ENCODE results near the gene SPACA6. TPM values are rescaled to one million over a fixed set of nuclear protein-coding genes. Genes with fewer than 3 reads are reported as not detected.

Gene SPACA6
- total and polyA plus RNA-seq, 4 donors, result 0.92 to 2.5 (median 1.3) TPM

GRCh38 chr19:51742789-51743188, 49.7 kb downstream of the SPACA6 start:
- no peaks in the 10 kb centered on the region for H3K4me1 ChIP-seq (ENCODE audit: control insufficient read depth in 4 of 4, insufficient read depth in 4 of 4, low read length in 3 of 4)
- H3K27ac ChIP-seq (ENCODE audit: low read depth in 1 of 2, low read length in 2 of 2), result no peak overlapping the region
- no peak for DNase-seq (ENCODE audit: low spot score)
- H3K4me3 ChIP-seq (ENCODE audit: low read depth in 1 of 3, low read length in 3 of 3), result no peak overlapping the region
- no peak for TF ChIP-seq RAD21 (IDR thresholded peaks at IDR 0.05)
- no peak for TF ChIP-seq SP1 (IDR thresholded peaks at IDR 0.05)
- H3K27me3 ChIP-seq (ENCODE audit: control insufficient read depth in 4 of 4, insufficient read depth in 4 of 4, low read length in 3 of 4), result no peaks in the 10 kb centered on the region
- H3K36me3 ChIP-seq (ENCODE audit: control insufficient read depth in 4 of 4, insufficient read depth in 3 of 4, low read depth in 1 of 4, low read length in 3 of 4), result no peaks in the 10 kb centered on the region
- no peak overlapping the region for H3K9ac ChIP-seq (ENCODE audit: low read depth in 1 of 2, low read length in 2 of 2)
- peaks cover 0 to 10% (median 4%) of the 10 kb centered on the region in 4 donors for H3K9me3 ChIP-seq (ENCODE audit: control insufficient read depth in 4 of 4, low read length in 3 of 4)
- WGBS, result 63% methylated on average over 6 of the region's 6 CpGs

GRCh38 chr19:51743405-51743804, 50.3 kb downstream of the SPACA6 start:
- Histone ChIP-seq H3K27ac (ENCODE audit: low read depth in 1 of 2, low read length in 2 of 2) (no peak overlapping the region), H3K27me3 (ENCODE audit: control insufficient read depth in 4 of 4, insufficient read depth in 4 of 4, low read length in 3 of 4) (no peaks in the 10 kb centered on the region), H3K4me1 (ENCODE audit: control insufficient read depth in 4 of 4, insufficient read depth in 4 of 4, low read length in 3 of 4) (no peaks in the 10 kb centered on the region), H3K4me3 (ENCODE audit: low read depth in 1 of 3, low read length in 3 of 3) (no peak overlapping the region), H3K36me3 (ENCODE audit: control insufficient read depth in 4 of 4, insufficient read depth in 3 of 4, low read depth in 1 of 4, low read length in 3 of 4) (no peaks in the 10 kb centered on the region), H3K9ac (ENCODE audit: low read depth in 1 of 2, low read length in 2 of 2) (no peak overlapping the region), H3K9me3 (ENCODE audit: control insufficient read depth in 4 of 4, low read length in 3 of 4) (peaks cover 0 to 10% (median 5%) of the 10 kb centered on the region in 4 donors)
- TF ChIP-seq, protein P1, sequence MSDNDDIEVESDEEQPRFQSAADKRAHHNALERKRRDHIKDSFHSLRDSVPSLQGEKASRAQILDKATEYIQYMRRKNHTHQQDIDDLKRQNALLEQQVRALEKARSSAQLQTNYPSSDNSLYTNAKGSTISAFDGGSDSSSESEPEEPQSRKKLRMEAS (IDR thresholded peaks at IDR 0.05), result no peak
- TF ChIP-seq RAD21 (IDR thresholded peaks at IDR 0.05), result no peak
- 71% methylated on average over 3 of the region's 3 CpGs for WGBS
- DNase-seq (ENCODE audit: low spot score), result no peak

DNA sequence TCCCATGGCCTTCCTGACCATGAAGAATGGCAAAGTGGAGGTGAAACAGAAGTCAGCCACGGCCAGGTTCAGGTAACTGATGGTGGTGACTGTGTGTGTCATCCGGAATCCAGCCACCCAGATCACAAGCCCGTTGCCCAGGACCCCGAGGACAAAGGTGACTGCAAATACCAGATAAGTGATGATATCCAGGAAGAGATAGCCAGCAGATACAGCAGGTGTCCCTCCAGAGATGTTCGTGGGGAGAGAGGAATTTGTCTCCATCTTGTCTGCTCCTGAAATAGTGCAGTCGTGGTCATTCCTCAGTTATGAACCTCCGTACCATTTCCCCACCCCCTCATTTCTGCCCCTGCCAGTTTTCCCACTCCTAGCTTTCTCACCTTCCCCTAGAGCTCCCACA, 53.6 kb downstream of the SPACA6 start:
- H3K36me3 ChIP-seq (ENCODE audit: control insufficient read depth in 4 of 4, insufficient read depth in 3 of 4, low read depth in 1 of 4, low read length in 3 of 4), result no peaks in the 10 kb centered on the region
- no peak for DNase-seq (ENCODE audit: low spot score)
- H3K9me3 ChIP-seq (ENCODE audit: control insufficient read depth in 4 of 4, low read length in 3 of 4), result peaks cover 0 to 10% (median 5%) of the 10 kb centered on the region in 4 donors
- H3K4me3 ChIP-seq (ENCODE audit: low read depth in 1 of 3, low read length in 3 of 3), result no peak overlapping the region
- no peak overlapping the region for H3K9ac ChIP-seq (ENCODE audit: low read depth in 1 of 2, low read length in 2 of 2)
- no peaks in the 10 kb centered on the region for H3K27me3 ChIP-seq (ENCODE audit: control insufficient read depth in 4 of 4, insufficient read depth in 4 of 4, low read length in 3 of 4)
- H3K27ac ChIP-seq (ENCODE audit: low read depth in 1 of 2, low read length in 2 of 2), result no peak overlapping the region
- TF ChIP-seq, protein P1 (IDR thresholded peaks at IDR 0.05), result no peak
- no peak for TF ChIP-seq EGR1 (IDR thresholded peaks at IDR 0.05; ENCODE audit: low read depth in 2 of 2)
- no peak for TF ChIP-seq HNF4G (IDR thresholded peaks at IDR 0.05)
- TF ChIP-seq, protein P2, sequence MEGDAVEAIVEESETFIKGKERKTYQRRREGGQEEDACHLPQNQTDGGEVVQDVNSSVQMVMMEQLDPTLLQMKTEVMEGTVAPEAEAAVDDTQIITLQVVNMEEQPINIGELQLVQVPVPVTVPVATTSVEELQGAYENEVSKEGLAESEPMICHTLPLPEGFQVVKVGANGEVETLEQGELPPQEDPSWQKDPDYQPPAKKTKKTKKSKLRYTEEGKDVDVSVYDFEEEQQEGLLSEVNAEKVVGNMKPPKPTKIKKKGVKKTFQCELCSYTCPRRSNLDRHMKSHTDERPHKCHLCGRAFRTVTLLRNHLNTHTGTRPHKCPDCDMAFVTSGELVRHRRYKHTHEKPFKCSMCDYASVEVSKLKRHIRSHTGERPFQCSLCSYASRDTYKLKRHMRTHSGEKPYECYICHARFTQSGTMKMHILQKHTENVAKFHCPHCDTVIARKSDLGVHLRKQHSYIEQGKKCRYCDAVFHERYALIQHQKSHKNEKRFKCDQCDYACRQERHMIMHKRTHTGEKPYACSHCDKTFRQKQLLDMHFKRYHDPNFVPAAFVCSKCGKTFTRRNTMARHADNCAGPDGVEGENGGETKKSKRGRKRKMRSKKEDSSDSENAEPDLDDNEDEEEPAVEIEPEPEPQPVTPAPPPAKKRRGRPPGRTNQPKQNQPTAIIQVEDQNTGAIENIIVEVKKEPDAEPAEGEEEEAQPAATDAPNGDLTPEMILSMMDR (IDR thresholded peaks at IDR 0.05; ENCODE audit: low read depth, low read length, missing input control), result no peak
- TF ChIP-seq TAF1 (conservative IDR thresholded peaks at IDR 0.05), result no peak
- TF ChIP-seq JUND (IDR thresholded peaks at IDR 0.05), result no peak
- TF ChIP-seq FOXA1 (IDR thresholded peaks at IDR 0.05), result no peak
- no peak for TF ChIP-seq HNF4A (conservative IDR thresholded peaks at IDR 0.05)
- no peak for TF ChIP-seq YY1 (IDR thresholded peaks at IDR 0.05)
- TF ChIP-seq, protein P3, sequence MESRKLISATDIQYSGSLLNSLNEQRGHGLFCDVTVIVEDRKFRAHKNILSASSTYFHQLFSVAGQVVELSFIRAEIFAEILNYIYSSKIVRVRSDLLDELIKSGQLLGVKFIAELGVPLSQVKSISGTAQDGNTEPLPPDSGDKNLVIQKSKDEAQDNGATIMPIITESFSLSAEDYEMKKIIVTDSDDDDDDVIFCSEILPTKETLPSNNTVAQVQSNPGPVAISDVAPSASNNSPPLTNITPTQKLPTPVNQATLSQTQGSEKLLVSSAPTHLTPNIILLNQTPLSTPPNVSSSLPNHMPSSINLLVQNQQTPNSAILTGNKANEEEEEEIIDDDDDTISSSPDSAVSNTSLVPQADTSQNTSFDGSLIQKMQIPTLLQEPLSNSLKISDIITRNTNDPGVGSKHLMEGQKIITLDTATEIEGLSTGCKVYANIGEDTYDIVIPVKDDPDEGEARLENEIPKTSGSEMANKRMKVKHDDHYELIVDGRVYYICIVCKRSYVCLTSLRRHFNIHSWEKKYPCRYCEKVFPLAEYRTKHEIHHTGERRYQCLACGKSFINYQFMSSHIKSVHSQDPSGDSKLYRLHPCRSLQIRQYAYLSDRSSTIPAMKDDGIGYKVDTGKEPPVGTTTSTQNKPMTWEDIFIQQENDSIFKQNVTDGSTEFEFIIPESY (IDR thresholded peaks at IDR 0.05), result no peak
- TF ChIP-seq REST (IDR thresholded peaks at IDR 0.05), result no peak
- 64% methylated on average over 7 of the region's 7 CpGs for WGBS
- no peaks in the 10 kb centered on the region for H3K4me1 ChIP-seq (ENCODE audit: control insufficient read depth in 4 of 4, insufficient read depth in 4 of 4, low read length in 3 of 4)
